H1 (cell line): Measurements from ENCODE around the gene ALLC. TPM values are rescaled to one million over a fixed set of nuclear protein-coding genes. Genes with fewer than 3 reads are reported as not detected.

Source experiments
- EP300 ChIP-seq, 2 experiments: IDR thresholded peaks; 1 replicate in 1 of 2; 2 replicates in 1 of 2; pipeline ENCODE4 v1.6.1; 2011 to 2012; ENCODE audit warnings: low read depth in 2 of 2, low read length in 2 of 2, mild to moderate bottlenecking in 2 of 2, borderline replicate concordance in 1 of 2, inconsistent platforms in 1 of 2, moderate library complexity in 1 of 2
- GABPA ChIP-seq: IDR thresholded peaks from 2 replicates; pipeline ENCODE4 v1.6.1; 2011; ENCODE audit warnings: mild to moderate bottlenecking, low read length, moderate library complexity, borderline replicate concordance; ENCODE audit not compliant: insufficient read depth
- JUN ChIP-seq: IDR thresholded peaks from 2 replicates; pipeline ENCODE4 v1.6.1; 2011; ENCODE audit warnings: low read depth, mild to moderate bottlenecking, improper control_type of control experiment, low read length
- SP1 ChIP-seq: IDR thresholded peaks from 2 replicates; pipeline ENCODE4 v1.6.1; 2011; ENCODE audit warnings: low read depth, low read length
- SRF ChIP-seq: IDR thresholded peaks from 2 replicates; pipeline ENCODE4 v1.6.1; 2011; ENCODE audit warnings: mild to moderate bottlenecking, low read depth, low read length, moderate library complexity
- TBP ChIP-seq: IDR thresholded peaks from 2 replicates; pipeline ENCODE4 v1.6.1; 2011; ENCODE audit warnings: low read depth, low read length, improper control_type of control experiment
- polyA plus RNA-seq, 7 experiments: library from polyadenylated mRNA; depleted of rRNA in 3 of 7; stranded (reverse) in 5 of 7; unstranded in 2 of 7; fragments of >200 nt in 5 of 7; fragments of 200-250 nt in 2 of 7; gene quantifications; 1 replicate in 5 of 7; 2 replicates in 1 of 7; 4 replicates in 1 of 7; pipeline versions ENCODE4 v1.2.1 to v1.2.3, GENCODE V29; 2011 to 2013; ENCODE audit warnings: missing spikeins in 2 of 7, mixed read lengths in 2 of 7
- total RNA-seq: library from RNA; stranded (reverse); fragmentation: NEBNext Ultra II Directional; extraction: Animal tissue kit (Norgen Biotek cat#: 25700); gene quantifications from 2 replicates; pipeline ENCODE4 v1.2.1, GENCODE V29; 2021
- TF ChIP-seq, protein P1 (sequence below): fragments of 300-600 bp; sonication (generic); IDR thresholded peaks from 2 replicates; pipeline ENCODE4 v1.7.1; 2012; ENCODE audit warnings: low read length, moderate library complexity, mild to moderate bottlenecking, inconsistent platforms; ENCODE audit not compliant: insufficient replicate concordance
- TF ChIP-seq, protein P2 (sequence below): IDR thresholded peaks from 2 replicates; pipeline ENCODE4 v1.6.1; 2011; ENCODE audit warnings: low read depth, mild to moderate bottlenecking, low read length; ENCODE audit not compliant: insufficient read depth
- TF ChIP-seq, protein P3 (sequence below), 3 experiments: IDR thresholded peaks; 1 replicate in 2 of 3; 2 replicates in 1 of 3; pipeline versions ENCODE4 v1.5.1 to v1.6.1; 2011; ENCODE audit warnings: low read length in 3 of 3, mild to moderate bottlenecking in 3 of 3, inconsistent platforms in 2 of 3, low read depth in 1 of 3, moderate library complexity in 1 of 3; ENCODE audit not compliant: insufficient read depth in 1 of 3; ENCODE audit errors: control extremely low read depth in 1 of 3

The ALLC gene
- total and polyA plus RNA-seq, 2 of the 8 experiments (the other 6 are each of a cell fraction or from before 2014, with no cell fraction given) = not detected

DNA sequence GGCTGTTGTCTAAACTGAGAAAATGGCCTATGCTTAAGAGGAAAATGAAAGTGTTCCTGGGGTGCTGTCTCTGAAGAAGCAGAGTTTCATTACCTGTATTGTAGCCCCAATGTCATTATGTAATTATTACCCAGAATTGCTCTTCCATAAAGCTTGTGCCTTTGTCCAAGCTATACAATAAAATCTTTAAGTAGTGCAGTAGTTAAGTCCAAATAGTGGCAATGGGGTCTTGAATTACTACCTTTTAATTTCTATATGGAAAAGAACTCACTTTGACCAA, 13.8 kb upstream of the ALLC start (continued):
- TF ChIP-seq, protein P1, sequence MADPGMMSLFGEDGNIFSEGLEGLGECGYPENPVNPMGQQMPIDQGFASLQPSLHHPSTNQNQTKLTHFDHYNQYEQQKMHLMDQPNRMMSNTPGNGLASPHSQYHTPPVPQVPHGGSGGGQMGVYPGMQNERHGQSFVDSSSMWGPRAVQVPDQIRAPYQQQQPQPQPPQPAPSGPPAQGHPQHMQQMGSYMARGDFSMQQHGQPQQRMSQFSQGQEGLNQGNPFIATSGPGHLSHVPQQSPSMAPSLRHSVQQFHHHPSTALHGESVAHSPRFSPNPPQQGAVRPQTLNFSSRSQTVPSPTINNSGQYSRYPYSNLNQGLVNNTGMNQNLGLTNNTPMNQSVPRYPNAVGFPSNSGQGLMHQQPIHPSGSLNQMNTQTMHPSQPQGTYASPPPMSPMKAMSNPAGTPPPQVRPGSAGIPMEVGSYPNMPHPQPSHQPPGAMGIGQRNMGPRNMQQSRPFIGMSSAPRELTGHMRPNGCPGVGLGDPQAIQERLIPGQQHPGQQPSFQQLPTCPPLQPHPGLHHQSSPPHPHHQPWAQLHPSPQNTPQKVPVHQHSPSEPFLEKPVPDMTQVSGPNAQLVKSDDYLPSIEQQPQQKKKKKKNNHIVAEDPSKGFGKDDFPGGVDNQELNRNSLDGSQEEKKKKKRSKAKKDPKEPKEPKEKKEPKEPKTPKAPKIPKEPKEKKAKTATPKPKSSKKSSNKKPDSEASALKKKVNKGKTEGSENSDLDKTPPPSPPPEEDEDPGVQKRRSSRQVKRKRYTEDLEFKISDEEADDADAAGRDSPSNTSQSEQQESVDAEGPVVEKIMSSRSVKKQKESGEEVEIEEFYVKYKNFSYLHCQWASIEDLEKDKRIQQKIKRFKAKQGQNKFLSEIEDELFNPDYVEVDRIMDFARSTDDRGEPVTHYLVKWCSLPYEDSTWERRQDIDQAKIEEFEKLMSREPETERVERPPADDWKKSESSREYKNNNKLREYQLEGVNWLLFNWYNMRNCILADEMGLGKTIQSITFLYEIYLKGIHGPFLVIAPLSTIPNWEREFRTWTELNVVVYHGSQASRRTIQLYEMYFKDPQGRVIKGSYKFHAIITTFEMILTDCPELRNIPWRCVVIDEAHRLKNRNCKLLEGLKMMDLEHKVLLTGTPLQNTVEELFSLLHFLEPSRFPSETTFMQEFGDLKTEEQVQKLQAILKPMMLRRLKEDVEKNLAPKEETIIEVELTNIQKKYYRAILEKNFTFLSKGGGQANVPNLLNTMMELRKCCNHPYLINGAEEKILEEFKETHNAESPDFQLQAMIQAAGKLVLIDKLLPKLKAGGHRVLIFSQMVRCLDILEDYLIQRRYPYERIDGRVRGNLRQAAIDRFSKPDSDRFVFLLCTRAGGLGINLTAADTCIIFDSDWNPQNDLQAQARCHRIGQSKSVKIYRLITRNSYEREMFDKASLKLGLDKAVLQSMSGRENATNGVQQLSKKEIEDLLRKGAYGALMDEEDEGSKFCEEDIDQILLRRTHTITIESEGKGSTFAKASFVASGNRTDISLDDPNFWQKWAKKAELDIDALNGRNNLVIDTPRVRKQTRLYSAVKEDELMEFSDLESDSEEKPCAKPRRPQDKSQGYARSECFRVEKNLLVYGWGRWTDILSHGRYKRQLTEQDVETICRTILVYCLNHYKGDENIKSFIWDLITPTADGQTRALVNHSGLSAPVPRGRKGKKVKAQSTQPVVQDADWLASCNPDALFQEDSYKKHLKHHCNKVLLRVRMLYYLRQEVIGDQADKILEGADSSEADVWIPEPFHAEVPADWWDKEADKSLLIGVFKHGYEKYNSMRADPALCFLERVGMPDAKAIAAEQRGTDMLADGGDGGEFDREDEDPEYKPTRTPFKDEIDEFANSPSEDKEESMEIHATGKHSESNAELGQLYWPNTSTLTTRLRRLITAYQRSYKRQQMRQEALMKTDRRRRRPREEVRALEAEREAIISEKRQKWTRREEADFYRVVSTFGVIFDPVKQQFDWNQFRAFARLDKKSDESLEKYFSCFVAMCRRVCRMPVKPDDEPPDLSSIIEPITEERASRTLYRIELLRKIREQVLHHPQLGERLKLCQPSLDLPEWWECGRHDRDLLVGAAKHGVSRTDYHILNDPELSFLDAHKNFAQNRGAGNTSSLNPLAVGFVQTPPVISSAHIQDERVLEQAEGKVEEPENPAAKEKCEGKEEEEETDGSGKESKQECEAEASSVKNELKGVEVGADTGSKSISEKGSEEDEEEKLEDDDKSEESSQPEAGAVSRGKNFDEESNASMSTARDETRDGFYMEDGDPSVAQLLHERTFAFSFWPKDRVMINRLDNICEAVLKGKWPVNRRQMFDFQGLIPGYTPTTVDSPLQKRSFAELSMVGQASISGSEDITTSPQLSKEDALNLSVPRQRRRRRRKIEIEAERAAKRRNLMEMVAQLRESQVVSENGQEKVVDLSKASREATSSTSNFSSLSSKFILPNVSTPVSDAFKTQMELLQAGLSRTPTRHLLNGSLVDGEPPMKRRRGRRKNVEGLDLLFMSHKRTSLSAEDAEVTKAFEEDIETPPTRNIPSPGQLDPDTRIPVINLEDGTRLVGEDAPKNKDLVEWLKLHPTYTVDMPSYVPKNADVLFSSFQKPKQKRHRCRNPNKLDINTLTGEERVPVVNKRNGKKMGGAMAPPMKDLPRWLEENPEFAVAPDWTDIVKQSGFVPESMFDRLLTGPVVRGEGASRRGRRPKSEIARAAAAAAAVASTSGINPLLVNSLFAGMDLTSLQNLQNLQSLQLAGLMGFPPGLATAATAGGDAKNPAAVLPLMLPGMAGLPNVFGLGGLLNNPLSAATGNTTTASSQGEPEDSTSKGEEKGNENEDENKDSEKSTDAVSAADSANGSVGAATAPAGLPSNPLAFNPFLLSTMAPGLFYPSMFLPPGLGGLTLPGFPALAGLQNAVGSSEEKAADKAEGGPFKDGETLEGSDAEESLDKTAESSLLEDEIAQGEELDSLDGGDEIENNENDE = no peak
- TF ChIP-seq EP300 (IDR thresholded peaks at IDR 0.05; ENCODE audit: borderline replicate concordance in 1 of 2, low read depth in 2 of 2, low read length in 2 of 2) (no peak), GABPA (no peak), JUN (no peak), SRF (no peak), SP1 (no peak), TBP (no peak)
- TF ChIP-seq, protein P2, sequence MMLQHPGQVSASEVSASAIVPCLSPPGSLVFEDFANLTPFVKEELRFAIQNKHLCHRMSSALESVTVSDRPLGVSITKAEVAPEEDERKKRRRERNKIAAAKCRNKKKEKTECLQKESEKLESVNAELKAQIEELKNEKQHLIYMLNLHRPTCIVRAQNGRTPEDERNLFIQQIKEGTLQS = no peak
- TF ChIP-seq, protein P3, sequence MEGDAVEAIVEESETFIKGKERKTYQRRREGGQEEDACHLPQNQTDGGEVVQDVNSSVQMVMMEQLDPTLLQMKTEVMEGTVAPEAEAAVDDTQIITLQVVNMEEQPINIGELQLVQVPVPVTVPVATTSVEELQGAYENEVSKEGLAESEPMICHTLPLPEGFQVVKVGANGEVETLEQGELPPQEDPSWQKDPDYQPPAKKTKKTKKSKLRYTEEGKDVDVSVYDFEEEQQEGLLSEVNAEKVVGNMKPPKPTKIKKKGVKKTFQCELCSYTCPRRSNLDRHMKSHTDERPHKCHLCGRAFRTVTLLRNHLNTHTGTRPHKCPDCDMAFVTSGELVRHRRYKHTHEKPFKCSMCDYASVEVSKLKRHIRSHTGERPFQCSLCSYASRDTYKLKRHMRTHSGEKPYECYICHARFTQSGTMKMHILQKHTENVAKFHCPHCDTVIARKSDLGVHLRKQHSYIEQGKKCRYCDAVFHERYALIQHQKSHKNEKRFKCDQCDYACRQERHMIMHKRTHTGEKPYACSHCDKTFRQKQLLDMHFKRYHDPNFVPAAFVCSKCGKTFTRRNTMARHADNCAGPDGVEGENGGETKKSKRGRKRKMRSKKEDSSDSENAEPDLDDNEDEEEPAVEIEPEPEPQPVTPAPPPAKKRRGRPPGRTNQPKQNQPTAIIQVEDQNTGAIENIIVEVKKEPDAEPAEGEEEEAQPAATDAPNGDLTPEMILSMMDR (IDR thresholded peaks at IDR 0.05; ENCODE audit: control extremely low read depth in 1 of 3, insufficient read depth in 1 of 3, low read depth in 1 of 3, low read length in 3 of 3) = no peak
